Neural cell (in vitro differentiated cells): ENCODE results near the gene MAP6. TPM values are rescaled to one million over a fixed set of nuclear protein-coding genes. Genes with fewer than 3 reads are reported as not detected.
A peak's percentile ranks its signal among the peaks of the same experiment; 100 is the strongest.

ENCODE experiments used
- H2AFZ ChIP-seq: fragments of 200-600, 300-800 bp; sonication (generic), shearing (Covaris generic); 2 replicates; pipeline ENCODE4 v1.6.0; 2014; ENCODE audit warnings: low read depth, mild to moderate bottlenecking, antibody characterized with exemption, low read length, moderate library complexity
- H3F3A ChIP-seq: fragments of 200-600 bp; shearing (Covaris generic); 2 replicates; pipeline ENCODE4 v1.6.1; 2016; ENCODE audit warnings: mild to moderate bottlenecking, moderate library complexity, mixed read lengths, antibody characterized with exemption, low read length; ENCODE audit not compliant: insufficient read depth, poor library complexity, severe bottlenecking
- H3K27ac ChIP-seq: fragments of 200-600, 300-800 bp; sonication (generic), shearing (Covaris generic); 2 replicates; pipeline ENCODE4 v1.5.1; 2014; ENCODE audit warnings: mild to moderate bottlenecking, low read length, moderate library complexity
- H3K27me3 ChIP-seq: fragments of 300-800, 200-600 bp; sonication (generic), shearing (Covaris generic); 2 replicates; pipeline ENCODE4 v1.6.0; 2014; ENCODE audit warnings: mild to moderate bottlenecking, low read depth, low read length, moderate library complexity; ENCODE audit not compliant: insufficient read depth
- H3K36me3 ChIP-seq: fragments of 300-800, 200-600 bp; sonication (generic), shearing (Covaris generic); 2 replicates; pipeline ENCODE4 v1.5.1; 2014; ENCODE audit warnings: mild to moderate bottlenecking, antibody characterized with exemption, low read length, moderate library complexity; ENCODE audit not compliant: insufficient read depth
- H3K4me2 ChIP-seq: fragments of 300-800, 200-600 bp; sonication (generic), shearing (Covaris generic); 2 replicates; pipeline ENCODE4 v1.6.0; 2014; ENCODE audit warnings: mild to moderate bottlenecking, low read length
- H3K4me3 ChIP-seq: fragments of 300-800, 200-600 bp; sonication (generic), shearing (Covaris generic); 2 replicates; pipeline ENCODE4 v1.5.1; 2014; ENCODE audit warnings: mild to moderate bottlenecking, low read length, moderate library complexity
- H3K79me2 ChIP-seq: fragments of 200-600 bp; shearing (Covaris generic); replicated peaks from 2 replicates; pipeline ENCODE4 v1.6.0; 2014; ENCODE audit warnings: mild to moderate bottlenecking, low read length, moderate library complexity; ENCODE audit not compliant: insufficient read depth
- H3K9ac ChIP-seq: fragments of 300-800, 200-600 bp; sonication (generic), shearing (Covaris generic); 2 replicates; pipeline ENCODE4 v1.6.1; 2016; ENCODE audit warnings: mild to moderate bottlenecking, low read length, mixed read lengths
- H3K9me2 ChIP-seq: fragments of 200-600 bp; shearing (Covaris generic); 2 replicates; pipeline ENCODE4 v1.6.1; 2016; ENCODE audit warnings: mild to moderate bottlenecking, low read length, mixed read lengths; ENCODE audit not compliant: insufficient read depth
- H3K9me3 ChIP-seq: fragments of 200-600, 300-800 bp; sonication (generic), shearing (Covaris generic); 2 replicates; pipeline ENCODE4 v1.6.1; 2016; ENCODE audit warnings: mild to moderate bottlenecking, mixed run types, low read length, moderate library complexity, mixed read lengths
- H4K20me1 ChIP-seq: fragments of 200-600 bp; shearing (Covaris generic); 2 replicates; pipeline ENCODE4 v1.6.1; 2016; ENCODE audit warnings: mild to moderate bottlenecking, mixed run types; ENCODE audit not compliant: insufficient read depth
- CTCF ChIP-seq: fragments of 450-650 bp; IDR thresholded peaks from 2 replicates; pipeline ENCODE4 v1.5.1; 2014; ENCODE audit warnings: antibody characterized with exemption, mild to moderate bottlenecking, moderate library complexity; ENCODE audit not compliant: poor library complexity, severe bottlenecking
- EP300 ChIP-seq: fragments of 450-650 bp; conservative IDR thresholded peaks from 2 replicates; pipeline ENCODE4 v1.6.1; 2014; ENCODE audit warnings: antibody characterized with exemption, mild to moderate bottlenecking, moderate library complexity; ENCODE audit not compliant: poor library complexity, severe bottlenecking
- EZH2 ChIP-seq: fragments of 200-600, 300-800 bp; shearing (Covaris generic), sonication (generic); IDR thresholded peaks from 2 replicates; pipeline ENCODE4 v1.6.1; 2014; ENCODE audit warnings: antibody characterized with exemption, low read length, borderline replicate concordance, mild to moderate bottlenecking; ENCODE audit not compliant: insufficient read depth, poor library complexity, severe bottlenecking
- MXI1 ChIP-seq: fragments of 450-650 bp; conservative IDR thresholded peaks from 2 replicates; pipeline ENCODE4 v1.6.1; 2014; ENCODE audit warnings: antibody characterized with exemption, mild to moderate bottlenecking; ENCODE audit not compliant: poor library complexity, severe bottlenecking
- POLR2AphosphoS5 ChIP-seq: IDR thresholded peaks from 2 replicates; pipeline ENCODE4 v1.6.1; 2012
- RAD21 ChIP-seq: fragments of 450-650 bp; conservative IDR thresholded peaks from 2 replicates; pipeline ENCODE4 v1.6.1; 2014; ENCODE audit warnings: antibody characterized with exemption, mild to moderate bottlenecking, moderate library complexity
- REST ChIP-seq: IDR thresholded peaks from 2 replicates; pipeline ENCODE4 v1.6.1; 2012; ENCODE audit warnings: borderline replicate concordance
- SMC3 ChIP-seq: fragments of 450-650 bp; conservative IDR thresholded peaks from 2 replicates; pipeline ENCODE4 v1.6.1; 2014; ENCODE audit warnings: antibody characterized with exemption, mild to moderate bottlenecking, moderate library complexity; ENCODE audit not compliant: poor library complexity
- TAF1 ChIP-seq: IDR thresholded peaks from 2 replicates; pipeline ENCODE4 v1.6.1; 2012; ENCODE audit warnings: low read depth
- polyA plus RNA-seq: library from polyadenylated mRNA; depleted of rRNA; stranded (reverse); fragments of >200 nt; gene quantifications from 2 replicates; pipeline ENCODE4 v1.2.3, GENCODE V29; 2014

The MAP6 gene
- polyA plus RNA-seq, 1 donor from 2014 or later, result 178 TPM

GRCh38 chr11:75592715-75593114 lies 76.1 kb downstream of the MAP6 start:
- Histone ChIP-seq H3K27ac (peak overlapping the region; percentile 86), H3K9ac (peak overlapping the region; percentile 50)

GRCh38 chr11:75591966-75592365 lies 76.9 kb downstream of the MAP6 start:
- no peak overlapping the region for H3K4me3 ChIP-seq
- H4K20me1 ChIP-seq, result no peaks in the 10 kb centered on the region
- H3K9ac ChIP-seq, result peak overlapping the region; percentile 40
- no peaks in the 10 kb centered on the region for H3K9me2 ChIP-seq
- H3K27me3 ChIP-seq, result no peaks in the 10 kb centered on the region
- no peaks in the 10 kb centered on the region for H3K9me3 ChIP-seq
- TF ChIP-seq REST (no peak), TAF1 (no peak), MXI1 (no peak), SMC3 (no peak), RAD21 (no peak), POLR2AphosphoS5 (no peak), CTCF (no peak), EZH2 (no peak), EP300 (no peak)
- H2AFZ ChIP-seq, result no peak overlapping the region
- no peaks in the 10 kb centered on the region for H3F3A ChIP-seq
- H3K36me3 ChIP-seq, result no peaks in the 10 kb centered on the region
- peak overlapping the region; percentile 86 for H3K27ac ChIP-seq
- no peaks in the 10 kb centered on the region for H3K79me2 ChIP-seq
- H3K4me2 ChIP-seq, result no peak overlapping the region

More at GRCh38 chr11:75592715-75593114, 76.1 kb downstream of the MAP6 start:
- H3K4me2 ChIP-seq, result peak overlapping the region; percentile 43
- peaks cover 3% of the 10 kb centered on the region for H3K79me2 ChIP-seq
- H3K4me3 ChIP-seq, result peak overlapping the region; percentile 47
- no peaks in the 10 kb centered on the region for H3K9me3 ChIP-seq
- H3K36me3 ChIP-seq, result no peaks in the 10 kb centered on the region
- no peaks in the 10 kb centered on the region for H3F3A ChIP-seq
- TF ChIP-seq CTCF (no peak), POLR2AphosphoS5 (peak; percentile 11)
- H4K20me1 ChIP-seq, result no peaks in the 10 kb centered on the region
- H3K27me3 ChIP-seq, result no peaks in the 10 kb centered on the region
- H3K9me2 ChIP-seq, result no peaks in the 10 kb centered on the region
- H2AFZ ChIP-seq, result no peak overlapping the region
